ENCODE data around the gene LUM. TPM values are rescaled to one million over a fixed set of nuclear protein-coding genes. Genes with fewer than 3 reads are reported as not detected.

The LUM gene
- polyA plus RNA-seq, 4 donors = 5.1 to 104 (median 40.3) TPM

- WGBS, 3 donors = 76 to 83% (median 81%) methylated on average over 5 of the region's 5 CpGs
- FAIRE-seq = no peak
- Histone ChIP-seq H3K27me3 (ENCODE audit: control insufficient read depth in 3 of 3, insufficient read depth in 3 of 3, low read length in 3 of 3) (no peaks in the 10 kb centered on the region), H3K36me3 (ENCODE audit: control insufficient read depth in 3 of 3, insufficient read depth in 2 of 3, low read depth in 1 of 3, low read length in 3 of 3) (no peaks in the 10 kb centered on the region), H3K9me3 (ENCODE audit: control insufficient read depth in 2 of 2, insufficient read depth in 1 of 2, low read depth in 1 of 2, low read length in 1 of 2) (no peaks in the 10 kb centered on the region), H3K4me3 (ENCODE audit: low read depth in 1 of 3, low read length in 3 of 3) (no peak overlapping the region), H3K27ac (ENCODE audit: low read depth in 1 of 3, low read length in 2 of 3) (no peak overlapping the region), H3K4me1 (ENCODE audit: control insufficient read depth in 3 of 3, insufficient read depth in 2 of 3, low read depth in 1 of 3, low read length in 2 of 3) (no peaks in the 10 kb centered on the region)
- no peak for DNase-seq
Measured at GRCh38 chr12:91077228-91077954, 33.9 kb downstream of the LUM start.

GRCh38 chr12:91074851-91075250 lies 36.4 kb downstream of the LUM start:
- DNase-seq (no peak), FAIRE-seq (no peak)
- 13 to 52% (median 23%) methylated on average over 1 of the region's 1 CpG for WGBS, 3 donors
- H3K36me3 ChIP-seq (ENCODE audit: control insufficient read depth in 3 of 3, insufficient read depth in 2 of 3, low read depth in 1 of 3, low read length in 3 of 3) = no peaks in the 10 kb centered on the region
- no peaks in the 10 kb centered on the region for H3K9me3 ChIP-seq (ENCODE audit: control insufficient read depth in 2 of 2, insufficient read depth in 1 of 2, low read depth in 1 of 2, low read length in 1 of 2)
- no peaks in the 10 kb centered on the region for H3K27me3 ChIP-seq (ENCODE audit: control insufficient read depth in 3 of 3, insufficient read depth in 3 of 3, low read length in 3 of 3)
- H3K27ac ChIP-seq (ENCODE audit: low read depth in 1 of 3, low read length in 2 of 3) = no peak overlapping the region
- no peaks in the 10 kb centered on the region for H3K4me1 ChIP-seq (ENCODE audit: control insufficient read depth in 3 of 3, insufficient read depth in 2 of 3, low read depth in 1 of 3, low read length in 2 of 3)
- H3K4me3 ChIP-seq (ENCODE audit: low read depth in 1 of 3, low read length in 3 of 3) = no peak overlapping the region

- no peak overlapping the region for H3K27ac ChIP-seq (ENCODE audit: low read depth in 1 of 3, low read length in 2 of 3)
- 56 to 79% (median 76%) methylated on average over 6 of the region's 6 CpGs for WGBS, 3 donors
- no peaks in the 10 kb centered on the region for H3K4me1 ChIP-seq (ENCODE audit: control insufficient read depth in 3 of 3, insufficient read depth in 2 of 3, low read depth in 1 of 3, low read length in 2 of 3)
Measured at GRCh38 chr12:91074154-91074709, 37.1 kb downstream of the LUM start.

GRCh38 chr12:91073426-91073825 lies 37.9 kb downstream of the LUM start:
- FAIRE-seq (no peak), DNase-seq (no peak)
- Histone ChIP-seq H3K4me1 (ENCODE audit: control insufficient read depth in 3 of 3, insufficient read depth in 2 of 3, low read depth in 1 of 3, low read length in 2 of 3) (no peaks in the 10 kb centered on the region), H3K4me3 (ENCODE audit: low read depth in 1 of 3, low read length in 3 of 3) (no peak overlapping the region), H3K27me3 (ENCODE audit: control insufficient read depth in 3 of 3, insufficient read depth in 3 of 3, low read length in 3 of 3) (no peaks in the 10 kb centered on the region), H3K27ac (ENCODE audit: low read depth in 1 of 3, low read length in 2 of 3) (no peak overlapping the region), H3K36me3 (ENCODE audit: control insufficient read depth in 3 of 3, insufficient read depth in 2 of 3, low read depth in 1 of 3, low read length in 3 of 3) (no peaks in the 10 kb centered on the region), H3K9me3 (ENCODE audit: control insufficient read depth in 2 of 2, insufficient read depth in 1 of 2, low read depth in 1 of 2, low read length in 1 of 2) (no peaks in the 10 kb centered on the region)

More at GRCh38 chr12:91074154-91074709, 37.1 kb downstream of the LUM start:
- H3K27me3 ChIP-seq (ENCODE audit: control insufficient read depth in 3 of 3, insufficient read depth in 3 of 3, low read length in 3 of 3) = no peaks in the 10 kb centered on the region
- no peak overlapping the region for H3K4me3 ChIP-seq (ENCODE audit: low read depth in 1 of 3, low read length in 3 of 3)
- H3K9me3 ChIP-seq (ENCODE audit: control insufficient read depth in 2 of 2, insufficient read depth in 1 of 2, low read depth in 1 of 2, low read length in 1 of 2) = no peaks in the 10 kb centered on the region
- no peaks in the 10 kb centered on the region for H3K36me3 ChIP-seq (ENCODE audit: control insufficient read depth in 3 of 3, insufficient read depth in 2 of 3, low read depth in 1 of 3, low read length in 3 of 3)
- DNase-seq (no peak), FAIRE-seq (no peak)

GRCh38 chr12:91072931-91073330 lies 38.4 kb downstream of the LUM start:
- H3K4me3 ChIP-seq (ENCODE audit: low read depth in 1 of 3, low read length in 3 of 3) = no peak overlapping the region
- H3K27me3 ChIP-seq (ENCODE audit: control insufficient read depth in 3 of 3, insufficient read depth in 3 of 3, low read length in 3 of 3) = no peaks in the 10 kb centered on the region
- no peak overlapping the region for H3K27ac ChIP-seq (ENCODE audit: low read depth in 1 of 3, low read length in 2 of 3)
- no peaks in the 10 kb centered on the region for H3K4me1 ChIP-seq (ENCODE audit: control insufficient read depth in 3 of 3, insufficient read depth in 2 of 3, low read depth in 1 of 3, low read length in 2 of 3)
- no peaks in the 10 kb centered on the region for H3K9me3 ChIP-seq (ENCODE audit: control insufficient read depth in 2 of 2, insufficient read depth in 1 of 2, low read depth in 1 of 2, low read length in 1 of 2)
- 82 to 97% (median 90%) methylated on average over 2 of the region's 2 CpGs for WGBS, 3 donors
- H3K36me3 ChIP-seq (ENCODE audit: control insufficient read depth in 3 of 3, insufficient read depth in 2 of 3, low read depth in 1 of 3, low read length in 3 of 3) = no peaks in the 10 kb centered on the region
- no peak for DNase-seq
- FAIRE-seq = no peak

GRCh38 chr12:91070936-91071335 lies 40.4 kb downstream of the LUM start:
- Histone ChIP-seq H3K27me3 (ENCODE audit: control insufficient read depth in 3 of 3, insufficient read depth in 3 of 3, low read length in 3 of 3) (no peaks in the 10 kb centered on the region), H3K36me3 (ENCODE audit: control insufficient read depth in 3 of 3, insufficient read depth in 2 of 3, low read depth in 1 of 3, low read length in 3 of 3) (no peaks in the 10 kb centered on the region), H3K9me3 (ENCODE audit: control insufficient read depth in 2 of 2, insufficient read depth in 1 of 2, low read depth in 1 of 2, low read length in 1 of 2) (no peaks in the 10 kb centered on the region), H3K27ac (ENCODE audit: low read depth in 1 of 3, low read length in 2 of 3) (no peak overlapping the region), H3K4me1 (ENCODE audit: control insufficient read depth in 3 of 3, insufficient read depth in 2 of 3, low read depth in 1 of 3, low read length in 2 of 3) (no peaks in the 10 kb centered on the region), H3K4me3 (ENCODE audit: low read depth in 1 of 3, low read length in 3 of 3) (no peak overlapping the region)
- FAIRE-seq (no peak), DNase-seq (no peak)

GRCh38 chr12:91065396-91065795 lies 45.9 kb downstream of the LUM start:
- DNase-seq (no peak), FAIRE-seq (no peak)
- Histone ChIP-seq H3K27me3 (ENCODE audit: control insufficient read depth in 3 of 3, insufficient read depth in 3 of 3, low read length in 3 of 3) (no peaks in the 10 kb centered on the region), H3K36me3 (ENCODE audit: control insufficient read depth in 3 of 3, insufficient read depth in 2 of 3, low read depth in 1 of 3, low read length in 3 of 3) (no peaks in the 10 kb centered on the region), H3K9me3 (ENCODE audit: control insufficient read depth in 2 of 2, insufficient read depth in 1 of 2, low read depth in 1 of 2, low read length in 1 of 2) (no peaks in the 10 kb centered on the region), H3K4me1 (ENCODE audit: control insufficient read depth in 3 of 3, insufficient read depth in 2 of 3, low read depth in 1 of 3, low read length in 2 of 3) (no peaks in the 10 kb centered on the region), H3K27ac (ENCODE audit: low read depth in 1 of 3, low read length in 2 of 3) (no peak overlapping the region), H3K4me3 (ENCODE audit: low read depth in 1 of 3, low read length in 3 of 3) (no peak overlapping the region)
- WGBS, 3 donors = 74 to 88% (median 85%) methylated on average over 3 of the region's 3 CpGs

GRCh38 chr12:91064640-91065039 lies 46.7 kb downstream of the LUM start:
- 69 to 85% (median 76%) methylated on average over 3 of the region's 3 CpGs for WGBS, 3 donors
- Histone ChIP-seq H3K27me3 (ENCODE audit: control insufficient read depth in 3 of 3, insufficient read depth in 3 of 3, low read length in 3 of 3) (no peaks in the 10 kb centered on the region), H3K4me3 (ENCODE audit: low read depth in 1 of 3, low read length in 3 of 3) (no peak overlapping the region), H3K27ac (ENCODE audit: low read depth in 1 of 3, low read length in 2 of 3) (no peak overlapping the region), H3K9me3 (ENCODE audit: control insufficient read depth in 2 of 2, insufficient read depth in 1 of 2, low read depth in 1 of 2, low read length in 1 of 2) (no peaks in the 10 kb centered on the region), H3K4me1 (ENCODE audit: control insufficient read depth in 3 of 3, insufficient read depth in 2 of 3, low read depth in 1 of 3, low read length in 2 of 3) (no peaks in the 10 kb centered on the region), H3K36me3 (ENCODE audit: control insufficient read depth in 3 of 3, insufficient read depth in 2 of 3, low read depth in 1 of 3, low read length in 3 of 3) (no peaks in the 10 kb centered on the region)
- no peak for DNase-seq
- FAIRE-seq = no peak

GRCh38 chr12:91061091-91061490 lies 50.2 kb downstream of the LUM start:
- FAIRE-seq = no peak
- no peak overlapping the region for H3K4me3 ChIP-seq (ENCODE audit: low read depth in 1 of 3, low read length in 3 of 3)
- no peak overlapping the region for H3K27ac ChIP-seq (ENCODE audit: low read depth in 1 of 3, low read length in 2 of 3)
- no peaks in the 10 kb centered on the region for H3K27me3 ChIP-seq (ENCODE audit: control insufficient read depth in 3 of 3, insufficient read depth in 3 of 3, low read length in 3 of 3)
- no peak for DNase-seq
- WGBS, 3 donors = 86 to 93% (median 86%) methylated on average over 1 of the region's 1 CpG
- H3K9me3 ChIP-seq (ENCODE audit: control insufficient read depth in 2 of 2, insufficient read depth in 1 of 2, low read depth in 1 of 2, low read length in 1 of 2) = no peaks in the 10 kb centered on the region
- H3K4me1 ChIP-seq (ENCODE audit: control insufficient read depth in 3 of 3, insufficient read depth in 2 of 3, low read depth in 1 of 3, low read length in 2 of 3) = no peaks in the 10 kb centered on the region
- no peaks in the 10 kb centered on the region for H3K36me3 ChIP-seq (ENCODE audit: control insufficient read depth in 3 of 3, insufficient read depth in 2 of 3, low read depth in 1 of 3, low read length in 3 of 3)
